Pancreas (tissue), 10 donors: ENCODE measurements around the gene VPS8. TPM values are rescaled to one million over a fixed set of nuclear protein-coding genes. Genes with fewer than 3 reads are reported as not detected.

Source experiments
- ATAC-seq, 4 donors: fragments of 200-7000 bp; cut with Tn5 transposase; one replicate each; pipeline versions ENCODE4 v1.8.0 to v1.9.1; 2020; ENCODE audit warnings: mild to moderate bottlenecking in 4 of 4, moderate library complexity in 4 of 4
- DNase-seq, 6 donors: peaks; one replicate each; pipeline ENCODE4 v3.0.0-alpha.2; 2020
- FAIRE-seq: peaks from 2 replicates; lab custom pipeline; 2012; peaks lifted over from hg19 to GRCh38; lab: Jason Lieb, UNC
- H3K27ac ChIP-seq, 4 donors: fragments of 200-600 bp; sonication (generic); 1 replicate in 3 of 4; 2 replicates in 1 of 4; pipeline versions ENCODE4 v1.5.0 to v1.8.0; 2020
- H3K27me3 ChIP-seq, 4 donors: fragments of 200-600 bp; one replicate each; pipeline ENCODE4 v1.8.0; 2021
- H3K36me3 ChIP-seq, 3 donors: fragments of 200-600 bp; sonication (generic) in 1 of 3; one replicate each; pipeline versions ENCODE4 v1.5.0 to v1.8.0; 2020 to 2021
- H3K4me1 ChIP-seq, 3 donors: fragments of 200-600 bp; one replicate each; pipeline ENCODE4 v1.8.0; 2021
- H3K4me3 ChIP-seq, 4 donors: fragments of 200-600 bp; sonication (generic) in 2 of 4; one replicate each; pipeline versions ENCODE4 v1.5.0 to v1.8.0; 2020 to 2021
- H3K9me3 ChIP-seq, 4 donors: fragments of 200-600 bp; one replicate each; pipeline ENCODE4 v1.8.0; 2021
- CTCF ChIP-seq, 4 donors: fragments of 200-600 bp; sonication (generic) in 3 of 4; IDR thresholded peaks; one replicate each; pipeline versions ENCODE4 v1.5.0 to v1.8.0; 2021; ENCODE audit warnings: antibody characterized with exemption in 4 of 4
- WGBS, 2 donors: extraction: QIAGEN DNeasy Blood & Tissue Kit; methylation state at CpG; one replicate each; pipeline ENCODE4 v1.1.7; 2013; 5-methylcytosine and 5-hydroxymethylcytosine counted together
- intact Hi-C, 3 donors: fragments of 100-400 bp; cut with DNase I; formaldehyde crosslinking; loops; one replicate each; pipeline versions ENCODE4 v1.11.1 to v1.14.2; 2022
- polyA plus RNA-seq, 2 donors: library from polyadenylated mRNA; stranded (reverse); fragments of 200-250 nt; gene quantifications; one replicate each; pipeline ENCODE4 v1.2.3, GENCODE V29; 2013
- total RNA-seq, 6 donors: library from RNA; stranded (reverse); fragmentation: NEBNext Ultra II Directional in 4 of 6; extraction: Animal tissue kit (Norgen Biotek cat#: 25700) in 4 of 6; gene quantifications; one replicate each; pipeline versions ENCODE4 v1.2.1 to v1.2.4, GENCODE V29; 2021 to 2023
- donor health status: healthy with polysubstance abuse.
- donor health status: DM: no; HTN: no; CAD: no; lungs with moderate emphysema.
- donor health status: DM: no; HTN: no; CAD: no.
- donor health status: control.
- donor health status: control.
- donor health status: Bipolar disorder and iron deficiency.
- donor health status: DM: yes; HTN: yes; CAD: no.
- donor health status: DM: no; HTN: no; CAD: no.
- donor health status: DM: no; HTN: no; CAD: no.
- donor health status: DM: yes; HTN: yes; CAD: no.

The VPS8 gene
- total and polyA plus RNA-seq, 8 donors = 7.9 to 37.5 (median 19.2) TPM

GRCh38 chr3:185081521-185081920 lies 269.6 kb downstream of the VPS8 start:
- H3K36me3 ChIP-seq = no peaks in the 10 kb centered on the region
- no peak overlapping the region for H3K27ac ChIP-seq
- ATAC-seq = no peak
- no peaks in the 10 kb centered on the region for H3K27me3 ChIP-seq
- no peak for FAIRE-seq
- no peak overlapping the region for H3K4me3 ChIP-seq
- H3K4me1 ChIP-seq = no peaks in the 10 kb centered on the region
- intact Hi-C loops = no loop called here
- 57 to 75% methylated on average over 1 of the region's 1 CpG for whole genome bisulfite sequencing, 2 donors
- DNase-seq = no peak
- H3K9me3 ChIP-seq = no peaks in the 10 kb centered on the region
- no peak for TF ChIP-seq CTCF (IDR thresholded peaks at IDR 0.05)

- 59 to 70% methylated on average over 3 of the region's 3 CpGs for WGBS, 2 donors
- FAIRE-seq (no peak), DNase-seq (no peak), ATAC-seq (no peak)
- Histone ChIP-seq H3K27me3 (no peaks in the 10 kb centered on the region), H3K36me3 (no peaks in the 10 kb centered on the region), H3K9me3 (no peaks in the 10 kb centered on the region), H3K4me3 (no peak overlapping the region), H3K4me1 (no peaks in the 10 kb centered on the region), H3K27ac (no peak overlapping the region)
- TF ChIP-seq CTCF (IDR thresholded peaks at IDR 0.05) = no peak
- intact Hi-C loops = no loop called here
Measured at GRCh38 chr3:185082149-185082548, 270.2 kb downstream of the VPS8 start.

- ATAC-seq = no peak
- no peak for TF ChIP-seq CTCF (IDR thresholded peaks at IDR 0.05)
- no peak overlapping the region for H3K27ac ChIP-seq
- DNase-seq = no peak
- 71 to 75% methylated on average over 14 of the region's 14 CpGs for WGBS, 2 donors
- intact Hi-C loops = no loop called here
- H3K9me3 ChIP-seq = no peaks in the 10 kb centered on the region
- no peak overlapping the region for H3K4me3 ChIP-seq
- no peak for FAIRE-seq
- H3K36me3 ChIP-seq = no peaks in the 10 kb centered on the region
- no peaks in the 10 kb centered on the region for H3K4me1 ChIP-seq
- no peaks in the 10 kb centered on the region for H3K27me3 ChIP-seq
Measured at GRCh38 chr3:185082829-185083228, 270.9 kb downstream of the VPS8 start.

GRCh38 chr3:185084402-185084801 lies 272.4 kb downstream of the VPS8 start:
- H3K27ac ChIP-seq = no peak overlapping the region
- WGBS, 2 donors = 76 to 85% methylated on average over 5 of the region's 5 CpGs
- H3K27me3 ChIP-seq = no peaks in the 10 kb centered on the region
- intact Hi-C loops = no loop called here
- TF ChIP-seq CTCF (IDR thresholded peaks at IDR 0.05) = no peak
- no peak overlapping the region for H3K4me3 ChIP-seq
- FAIRE-seq = no peak
- no peaks in the 10 kb centered on the region for H3K9me3 ChIP-seq
- H3K4me1 ChIP-seq = no peaks in the 10 kb centered on the region
- DNase-seq = no peak
- ATAC-seq = no peak
- H3K36me3 ChIP-seq = no peaks in the 10 kb centered on the region

- 59 to 68% methylated on average over 5 of the region's 5 CpGs for WGBS, 2 donors
- intact Hi-C loops = no loop called here
- no peak for TF ChIP-seq CTCF (IDR thresholded peaks at IDR 0.05)
- H3K27ac ChIP-seq = no peak overlapping the region
- H3K9me3 ChIP-seq = no peaks in the 10 kb centered on the region
- H3K4me1 ChIP-seq = no peaks in the 10 kb centered on the region
- no peaks in the 10 kb centered on the region for H3K36me3 ChIP-seq
- no peaks in the 10 kb centered on the region for H3K27me3 ChIP-seq
- no peak overlapping the region for H3K4me3 ChIP-seq
- no peak for DNase-seq
- no peak for FAIRE-seq
- ATAC-seq = no peak
Measured at GRCh38 chr3:185084901-185085300, 272.9 kb downstream of the VPS8 start.
